ENCODE measurements around the gene DTHD1. TPM values are rescaled to one million over a fixed set of nuclear protein-coding genes. Genes with fewer than 3 reads are reported as not detected.

Gene DTHD1
- total and polyA plus RNA-seq, 2 of the 8 experiments (the other 6 are each of a cell fraction or from before 2014, with no cell fraction given), result not detected

DNA sequence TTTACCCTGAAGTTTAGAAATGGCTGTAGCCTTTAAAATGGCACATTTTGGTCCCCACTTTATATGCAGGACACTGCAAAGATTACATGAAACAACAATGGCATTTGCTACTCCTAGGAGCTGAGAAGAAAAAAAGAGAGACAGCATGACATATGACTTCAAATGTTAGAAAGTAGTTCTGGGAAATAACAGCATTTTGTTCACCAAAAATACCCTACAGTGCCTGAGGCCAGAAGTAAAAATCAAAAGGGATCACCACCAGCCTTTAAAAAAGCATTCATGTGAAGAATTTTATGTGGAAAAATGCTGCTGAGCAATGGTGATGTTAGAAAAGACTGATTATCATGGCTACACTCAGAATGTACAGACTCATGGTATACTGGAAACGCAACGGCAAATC, 110.0 kb downstream of the DTHD1 start:
- Histone ChIP-seq H4K91ac (replicated peaks; ENCODE audit: insufficient read length, low read length) (no peak overlapping the region), H3K23me2 (ENCODE audit: low read depth, low read length) (no peaks in the 10 kb centered on the region), H2BK20ac (ENCODE audit: low read length) (no peak overlapping the region), H4K5ac (ENCODE audit: insufficient read length, low read depth, low read length) (no peak overlapping the region), H2BK120ac (replicated peaks; ENCODE audit: low read depth, low read length) (no peak overlapping the region), H2AK5ac (ENCODE audit: low read depth, low read length) (no peak overlapping the region), H2BK15ac (ENCODE audit: low read length) (no peak overlapping the region), H3K56ac (replicated peaks; ENCODE audit: insufficient read length, low read depth, low read length) (no peak overlapping the region), H3K27me3 (replicated peaks in 1 of 4; ENCODE audit: control insufficient read depth in 3 of 4, extremely low read depth in 1 of 4, insufficient read depth in 3 of 4, low read length in 3 of 4) (no peaks in the 10 kb centered on the region), H3K4me3 (ENCODE audit: extremely low read depth in 1 of 4, insufficient read depth in 2 of 4, low read depth in 3 of 4, low read length in 4 of 4) (no peak overlapping the region), H3K4me2 (ENCODE audit: insufficient read depth in 1 of 2, low read depth in 2 of 2, low read length in 2 of 2) (no peak overlapping the region), H3K4me1 (replicated peaks in 1 of 4; ENCODE audit: control insufficient read depth in 3 of 4, insufficient read depth in 4 of 4, low read length in 3 of 4) (no peaks in the 10 kb centered on the region), H2AFZ (ENCODE audit: low read length) (no peak overlapping the region), H3K23ac (ENCODE audit: insufficient read length) (no peak overlapping the region), H4K8ac (ENCODE audit: extremely low read depth, insufficient read depth, low read length) (no peak overlapping the region), H4K20me1 (replicated peaks in 1 of 2; ENCODE audit: control insufficient read depth in 1 of 2, insufficient read depth in 2 of 2, low read length in 2 of 2) (no peaks in the 10 kb centered on the region), H3K79me2 (ENCODE audit: control insufficient read depth in 1 of 2, insufficient read depth in 2 of 2, low read length in 2 of 2) (no peaks in the 10 kb centered on the region), H3K18ac (ENCODE audit: extremely low read depth, low read length) (no peak overlapping the region), H3K4ac (replicated peaks; ENCODE audit: insufficient read length, low read depth, low read length) (no peak overlapping the region), H2BK5ac (ENCODE audit: low read depth, low read length) (no peak overlapping the region), H3K9me3 (ENCODE audit: insufficient read depth in 2 of 2, low read depth in 1 of 2, low read length in 1 of 2) (no peaks in the 10 kb centered on the region), H2BK12ac (ENCODE audit: low read depth, low read length) (no peak overlapping the region), H3K27ac (ENCODE audit: low read depth, low read length) (no peak overlapping the region), H3K14ac (ENCODE audit: insufficient read length) (no peak overlapping the region), H3K9ac (replicated peaks in 1 of 4; ENCODE audit: extremely low read depth in 1 of 4, low read depth in 3 of 4, low read length in 3 of 4) (no peak overlapping the region), H3K79me1 (ENCODE audit: low read depth, low read length) (no peaks in the 10 kb centered on the region), H3K36me3 (ENCODE audit: control insufficient read depth in 2 of 4, insufficient read depth in 4 of 4, low read length in 3 of 4) (no peaks in the 10 kb centered on the region)
- 96% methylated on average over 2 of the region's 2 CpGs; no CpG with 5 or more reads in 1 of the 2 experiments for WGBS, 2 experiments (ENCODE audit: extremely low coverage in 1 of 2, insufficient coverage in 1 of 2, insufficient read length in 1 of 2, insufficient replicate concordance in 2 of 2, low coverage in 1 of 2, low lambda C conversion rate in 2 of 2, missing lambda C conversion rate in 1 of 2)
- ChIA-PET POLR2A (ENCODE audit: partially characterized antibody) (no interaction called here), CTCF (ENCODE audit: partially characterized antibody) (interaction anchor here (0.8 to 1.2 kb wide), 3 partner anchors 29 to 450 kb away, joined by 3 to 4 read pairs (median 3); no protein-coding TSS in a partner anchor)
- FAIRE-seq, result no peak
- no peak for DNase-seq (ENCODE audit: low read depth in 1 of 2, low spot score in 2 of 2)
- TF ChIP-seq CTBP2 (IDR thresholded peaks at IDR 0.05; ENCODE audit: borderline replicate concordance, insufficient read depth, insufficient read length, low read length) (no peak), ASH2L (IDR thresholded peaks at IDR 0.05; ENCODE audit: low read length) (no peak), HDAC2 (IDR thresholded peaks at IDR 0.05; ENCODE audit: borderline replicate concordance in 1 of 2, low read depth in 2 of 2, low read length in 2 of 2) (no peak), SRF (IDR thresholded peaks at IDR 0.05; ENCODE audit: low read depth, low read length) (no peak)
